ENCODE measurements around the gene TMPRSS4. TPM values are rescaled to one million over a fixed set of nuclear protein-coding genes. Genes with fewer than 3 reads are reported as not detected.

Gene TMPRSS4
- total RNA-seq, 1 donor from 2014 or later = 16.8 TPM

DNA sequence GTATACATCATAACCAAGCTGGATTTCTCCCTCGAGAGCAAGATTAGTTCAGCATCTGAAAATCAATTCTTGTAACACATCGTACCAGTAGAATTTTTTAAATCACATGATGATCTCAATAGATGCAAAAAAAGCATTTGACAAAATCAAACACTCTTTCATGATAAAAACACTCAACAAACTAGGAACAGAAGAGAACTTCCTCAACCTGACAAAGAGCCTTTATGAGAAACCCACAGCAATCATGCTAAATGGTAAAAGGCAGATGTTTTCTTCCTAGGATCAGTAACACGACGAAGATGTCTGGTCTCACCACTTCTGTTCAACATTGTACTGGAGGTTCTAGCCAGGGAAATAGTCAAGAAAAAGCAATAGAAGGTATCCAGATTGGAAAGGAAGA, 34.1 kb upstream of the TMPRSS4 start:
- DNase-seq (ENCODE audit: low read depth) = no peak
- no peak overlapping the region for H3K4me3 ChIP-seq (ENCODE audit: low read depth, low read length)
- H3K27me3 ChIP-seq (ENCODE audit: control insufficient read depth, insufficient read depth, low read length) = no peaks in the 10 kb centered on the region
- no peaks in the 10 kb centered on the region for H3K36me3 ChIP-seq (ENCODE audit: control insufficient read depth, insufficient read depth, low read length)
- TF ChIP-seq, protein P1, sequence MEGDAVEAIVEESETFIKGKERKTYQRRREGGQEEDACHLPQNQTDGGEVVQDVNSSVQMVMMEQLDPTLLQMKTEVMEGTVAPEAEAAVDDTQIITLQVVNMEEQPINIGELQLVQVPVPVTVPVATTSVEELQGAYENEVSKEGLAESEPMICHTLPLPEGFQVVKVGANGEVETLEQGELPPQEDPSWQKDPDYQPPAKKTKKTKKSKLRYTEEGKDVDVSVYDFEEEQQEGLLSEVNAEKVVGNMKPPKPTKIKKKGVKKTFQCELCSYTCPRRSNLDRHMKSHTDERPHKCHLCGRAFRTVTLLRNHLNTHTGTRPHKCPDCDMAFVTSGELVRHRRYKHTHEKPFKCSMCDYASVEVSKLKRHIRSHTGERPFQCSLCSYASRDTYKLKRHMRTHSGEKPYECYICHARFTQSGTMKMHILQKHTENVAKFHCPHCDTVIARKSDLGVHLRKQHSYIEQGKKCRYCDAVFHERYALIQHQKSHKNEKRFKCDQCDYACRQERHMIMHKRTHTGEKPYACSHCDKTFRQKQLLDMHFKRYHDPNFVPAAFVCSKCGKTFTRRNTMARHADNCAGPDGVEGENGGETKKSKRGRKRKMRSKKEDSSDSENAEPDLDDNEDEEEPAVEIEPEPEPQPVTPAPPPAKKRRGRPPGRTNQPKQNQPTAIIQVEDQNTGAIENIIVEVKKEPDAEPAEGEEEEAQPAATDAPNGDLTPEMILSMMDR (IDR thresholded peaks at IDR 0.05; ENCODE audit: insufficient read depth, low read length, poor library complexity, severe bottlenecking) = no peak

DNA sequence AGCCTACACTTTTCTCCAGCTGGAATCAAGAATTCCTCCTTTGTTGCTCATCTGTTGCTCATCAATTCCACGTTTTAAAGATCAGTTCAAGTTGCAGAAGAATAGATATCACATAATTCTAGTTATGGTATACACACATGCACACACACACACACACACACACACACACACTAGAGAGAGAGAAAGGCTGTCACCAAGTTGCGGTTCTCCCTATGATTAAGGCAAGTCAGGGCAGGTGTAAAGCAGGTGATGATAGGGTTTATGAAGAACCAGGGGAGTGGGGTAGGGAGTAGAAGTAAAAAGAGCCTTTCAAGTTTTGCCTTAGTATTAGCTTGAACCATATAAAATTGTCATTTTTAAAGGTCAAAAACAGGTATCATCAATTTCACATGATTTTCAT, 31.7 kb upstream of the TMPRSS4 start:
- DNase-seq (ENCODE audit: low read depth) = no peak
- H3K27me3 ChIP-seq (ENCODE audit: control insufficient read depth, insufficient read depth, low read length) = no peaks in the 10 kb centered on the region
- TF ChIP-seq, protein P1 (IDR thresholded peaks at IDR 0.05; ENCODE audit: insufficient read depth, low read length, poor library complexity, severe bottlenecking) = no peak
- no peaks in the 10 kb centered on the region for H3K36me3 ChIP-seq (ENCODE audit: control insufficient read depth, insufficient read depth, low read length)
- no peak overlapping the region for H3K4me3 ChIP-seq (ENCODE audit: low read depth, low read length)

DNA sequence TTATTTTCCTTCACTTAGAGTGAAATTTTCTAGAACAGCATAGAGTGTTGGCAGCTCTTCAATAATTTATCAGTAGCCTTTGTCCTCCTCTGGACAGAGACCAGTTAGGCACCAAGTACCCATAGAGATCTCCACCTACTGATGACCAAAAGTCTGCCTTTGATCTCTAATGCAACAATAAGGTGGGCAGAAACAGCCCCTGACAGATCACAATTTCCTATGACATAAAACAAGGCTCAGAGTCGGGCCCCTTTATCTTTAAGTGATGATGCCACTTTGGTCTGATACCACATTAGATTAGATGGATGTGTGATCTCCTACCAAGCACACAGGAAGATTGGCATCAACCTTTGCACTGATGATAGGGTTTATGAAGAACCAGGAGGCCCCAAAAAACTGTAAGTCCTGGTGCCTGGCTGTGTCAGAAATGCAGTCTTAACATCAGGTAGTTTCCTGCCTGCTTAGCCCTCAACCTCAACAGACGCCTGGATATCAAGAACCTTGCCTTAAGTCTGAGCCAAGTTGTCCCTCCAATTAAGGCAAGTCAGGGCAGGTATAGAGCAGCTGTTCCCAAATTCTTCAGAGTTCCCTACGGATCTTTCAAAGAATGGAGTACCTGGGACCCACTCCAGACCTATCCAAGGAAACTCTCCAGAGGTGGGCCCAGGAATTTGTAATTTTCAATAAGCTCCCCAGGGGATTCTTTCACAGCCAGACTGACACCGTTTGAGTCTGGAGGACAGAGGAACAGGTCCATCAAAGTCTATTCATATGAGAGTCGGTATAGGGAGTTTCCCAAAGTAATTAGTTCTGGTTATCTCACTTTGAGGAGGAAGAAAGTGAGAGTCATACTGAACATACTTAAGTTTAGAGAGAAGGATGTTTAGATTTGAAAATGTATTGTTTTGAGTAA, 30.6 kb upstream of the TMPRSS4 start:
- TF ChIP-seq, protein P1 (IDR thresholded peaks at IDR 0.05; ENCODE audit: insufficient read depth, low read length, poor library complexity, severe bottlenecking) = no peak
- DNase-seq (ENCODE audit: low read depth) = no peak
- no peaks in the 10 kb centered on the region for H3K27me3 ChIP-seq (ENCODE audit: control insufficient read depth, insufficient read depth, low read length)
- H3K36me3 ChIP-seq (ENCODE audit: control insufficient read depth, insufficient read depth, low read length) = no peaks in the 10 kb centered on the region
- no peak overlapping the region for H3K4me3 ChIP-seq (ENCODE audit: low read depth, low read length)

DNA sequence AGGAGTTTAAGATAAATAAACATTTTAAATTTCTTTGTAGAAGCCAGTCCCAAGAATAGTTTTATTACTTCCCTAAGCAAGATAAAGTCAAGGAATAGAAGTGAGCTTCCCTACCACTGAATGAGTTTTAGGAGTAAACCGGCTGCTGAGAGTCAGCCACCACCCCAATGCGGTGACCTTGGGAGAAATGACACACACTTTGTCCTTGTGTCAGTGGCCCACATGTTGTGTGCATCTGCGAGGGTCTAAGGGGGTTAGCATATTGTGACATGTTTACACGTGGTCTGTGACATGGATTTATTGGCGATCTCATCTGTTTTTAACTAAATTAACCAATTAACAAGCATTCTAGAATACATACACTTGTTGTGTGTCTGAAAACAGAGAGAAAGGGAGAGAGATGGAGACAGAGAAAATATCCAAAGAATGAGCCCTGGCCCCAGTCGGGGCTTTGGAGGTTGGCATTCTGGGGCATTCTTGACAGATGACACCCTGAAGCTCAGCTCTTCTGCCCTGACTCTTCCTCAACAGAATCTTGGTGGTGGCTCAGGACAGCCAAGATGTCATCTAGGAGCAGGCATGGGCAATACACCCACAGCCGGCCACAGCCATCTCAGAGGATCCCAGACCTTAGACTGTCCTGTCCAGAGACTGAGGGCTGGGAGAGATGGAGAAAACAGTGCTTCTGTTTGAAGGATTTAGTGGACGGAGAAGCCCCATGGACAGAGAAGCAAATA, 29.7 kb upstream of the TMPRSS4 start:
- Histone ChIP-seq H3K36me3 (ENCODE audit: control insufficient read depth, insufficient read depth, low read length) (no peaks in the 10 kb centered on the region), H3K4me3 (ENCODE audit: low read depth, low read length) (no peak overlapping the region), H3K27me3 (ENCODE audit: control insufficient read depth, insufficient read depth, low read length) (no peaks in the 10 kb centered on the region)
- TF ChIP-seq, protein P1 (IDR thresholded peaks at IDR 0.05; ENCODE audit: insufficient read depth, low read length, poor library complexity, severe bottlenecking) = no peak
- no peak for DNase-seq (ENCODE audit: low read depth)

DNA sequence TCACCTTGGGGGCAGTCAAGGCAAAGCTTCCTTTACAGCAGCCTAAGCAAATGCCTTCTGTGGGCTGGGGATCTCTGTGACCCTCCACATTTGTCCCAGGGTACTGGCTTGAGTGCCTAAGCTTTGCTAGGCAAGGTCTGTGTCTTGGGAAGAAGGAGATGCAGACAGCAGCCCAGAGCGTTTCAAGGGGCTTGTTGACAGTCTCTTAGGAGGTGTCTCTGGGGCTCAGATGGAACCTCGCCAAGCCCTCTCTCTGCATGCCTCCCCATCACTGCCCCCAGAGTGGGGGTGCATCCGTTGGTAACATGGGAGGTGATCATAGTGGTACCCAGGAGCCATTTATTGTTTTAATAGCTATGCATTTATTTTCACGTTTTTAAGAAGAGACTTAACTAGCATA, 29.1 kb upstream of the TMPRSS4 start:
- TF ChIP-seq, protein P1 (IDR thresholded peaks at IDR 0.05; ENCODE audit: insufficient read depth, low read length, poor library complexity, severe bottlenecking) = no peak
- no peak overlapping the region for H3K4me3 ChIP-seq (ENCODE audit: low read depth, low read length)
- no peak for DNase-seq (ENCODE audit: low read depth)
- H3K27me3 ChIP-seq (ENCODE audit: control insufficient read depth, insufficient read depth, low read length) = no peaks in the 10 kb centered on the region
- H3K36me3 ChIP-seq (ENCODE audit: control insufficient read depth, insufficient read depth, low read length) = no peaks in the 10 kb centered on the region
